ENCODE measurements around the gene ELP4. TPM values are rescaled to one million over a fixed set of nuclear protein-coding genes. Genes with fewer than 3 reads are reported as not detected.

Gene ELP4
- total RNA-seq, 1 experiment from 2014 or later: 13.0 TPM

GRCh38 chr11:31795706-31796498 is 286.3 kb downstream of the ELP4 start:
- no peaks in the 10 kb centered on the region for H3K9me3 ChIP-seq
- peaks cover 14% of the 10 kb centered on the region for H3K36me3 ChIP-seq
- no peak overlapping the region for H3K4me3 ChIP-seq
- no peak for DNase-seq
- no peaks in the 10 kb centered on the region for H3K27me3 ChIP-seq

GRCh38 chr11:31796499-31797189 is 287.1 kb downstream of the ELP4 start:
- no peaks in the 10 kb centered on the region for H3K27me3 ChIP-seq
- DNase-seq: no peak
- H3K36me3 ChIP-seq: peaks cover 20% of the 10 kb centered on the region
- no peaks in the 10 kb centered on the region for H3K9me3 ChIP-seq
- no peak overlapping the region for H3K4me3 ChIP-seq

GRCh38 chr11:31797190-31798056 is 287.9 kb downstream of the ELP4 start:
- Histone ChIP-seq H3K9me3 (no peaks in the 10 kb centered on the region), H3K4me3 (no peak overlapping the region), H3K27me3 (no peaks in the 10 kb centered on the region), H3K36me3 (peaks cover 19% of the 10 kb centered on the region)
- DNase-seq: no peak

DNA sequence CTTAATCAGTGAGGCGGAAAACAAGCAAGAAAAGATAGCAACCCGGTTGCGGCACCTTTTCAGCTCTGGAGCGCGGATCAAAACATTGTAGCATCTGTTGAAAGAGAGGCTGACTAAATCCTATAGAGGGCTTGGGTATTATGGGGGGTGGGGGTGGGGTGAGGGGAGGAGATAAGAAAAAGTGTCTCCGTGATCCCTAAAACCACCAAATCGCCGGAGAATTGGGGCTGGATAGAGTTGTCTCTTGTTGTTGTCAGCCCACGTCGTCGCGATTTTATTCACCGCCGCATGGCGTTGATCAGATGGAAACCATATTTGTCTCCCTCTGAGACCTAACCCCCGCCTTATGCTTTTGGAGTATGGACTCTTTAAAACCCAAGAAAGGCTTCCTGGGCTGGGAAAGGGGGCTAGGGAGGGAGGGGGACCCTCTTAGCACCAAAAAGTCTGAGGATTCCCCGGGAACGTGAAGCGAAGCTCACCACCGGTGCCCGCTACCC is 288.5 kb downstream of the ELP4 start:
- H3K36me3 ChIP-seq: peaks cover 19% of the 10 kb centered on the region
- no peaks in the 10 kb centered on the region for H3K9me3 ChIP-seq
- no peak overlapping the region for H3K4me3 ChIP-seq
- H3K27me3 ChIP-seq: no peaks in the 10 kb centered on the region
- no peak for DNase-seq

DNA sequence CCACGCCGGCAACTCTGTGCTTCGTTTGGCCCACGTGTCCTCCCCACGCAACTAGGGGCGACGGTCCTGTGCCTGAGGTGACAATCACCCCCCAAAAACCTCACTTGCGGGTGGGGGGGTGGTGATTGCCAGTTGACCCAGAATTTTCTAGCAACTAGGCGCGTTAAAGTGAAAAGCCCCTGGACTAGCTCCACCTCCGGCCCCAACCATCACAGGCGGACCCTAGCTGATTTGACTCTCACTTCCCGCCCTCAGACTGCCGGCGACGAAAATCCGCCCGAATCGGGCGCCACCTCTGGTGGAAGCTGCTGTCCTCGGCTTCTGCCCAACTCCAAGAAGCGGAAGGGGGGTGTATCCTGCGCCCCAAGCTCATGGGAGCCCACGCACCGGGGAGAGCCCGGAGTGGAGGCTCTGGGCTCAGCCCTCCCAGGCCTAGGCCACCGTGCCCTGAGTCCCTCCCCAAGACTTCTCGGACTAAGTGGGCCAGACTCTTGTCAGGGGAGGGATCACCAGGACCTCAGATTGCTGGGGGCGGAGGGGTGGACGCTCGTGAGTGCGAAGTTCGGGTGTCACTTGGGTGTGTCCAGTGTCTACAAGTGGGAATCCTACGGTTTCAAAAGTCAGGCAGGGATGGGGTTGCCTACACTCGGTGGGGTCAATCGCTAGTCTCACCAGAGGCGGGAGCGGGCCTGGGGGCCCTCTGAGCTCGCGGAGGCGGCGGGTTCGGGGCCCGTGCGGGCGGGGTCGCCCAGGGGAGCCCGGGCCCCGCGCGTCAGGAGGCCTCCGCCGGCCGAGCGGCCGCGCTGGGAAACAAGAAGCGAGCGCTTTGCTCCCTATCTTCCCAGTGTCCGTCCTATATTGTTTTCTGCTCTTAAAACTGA is 289.2 kb downstream of the ELP4 start:
- H3K27me3 ChIP-seq: no peaks in the 10 kb centered on the region
- H3K4me3 ChIP-seq: no peak overlapping the region
- DNase-seq: no peak
- H3K36me3 ChIP-seq: peaks cover 19% of the 10 kb centered on the region
- H3K9me3 ChIP-seq: no peaks in the 10 kb centered on the region

DNA sequence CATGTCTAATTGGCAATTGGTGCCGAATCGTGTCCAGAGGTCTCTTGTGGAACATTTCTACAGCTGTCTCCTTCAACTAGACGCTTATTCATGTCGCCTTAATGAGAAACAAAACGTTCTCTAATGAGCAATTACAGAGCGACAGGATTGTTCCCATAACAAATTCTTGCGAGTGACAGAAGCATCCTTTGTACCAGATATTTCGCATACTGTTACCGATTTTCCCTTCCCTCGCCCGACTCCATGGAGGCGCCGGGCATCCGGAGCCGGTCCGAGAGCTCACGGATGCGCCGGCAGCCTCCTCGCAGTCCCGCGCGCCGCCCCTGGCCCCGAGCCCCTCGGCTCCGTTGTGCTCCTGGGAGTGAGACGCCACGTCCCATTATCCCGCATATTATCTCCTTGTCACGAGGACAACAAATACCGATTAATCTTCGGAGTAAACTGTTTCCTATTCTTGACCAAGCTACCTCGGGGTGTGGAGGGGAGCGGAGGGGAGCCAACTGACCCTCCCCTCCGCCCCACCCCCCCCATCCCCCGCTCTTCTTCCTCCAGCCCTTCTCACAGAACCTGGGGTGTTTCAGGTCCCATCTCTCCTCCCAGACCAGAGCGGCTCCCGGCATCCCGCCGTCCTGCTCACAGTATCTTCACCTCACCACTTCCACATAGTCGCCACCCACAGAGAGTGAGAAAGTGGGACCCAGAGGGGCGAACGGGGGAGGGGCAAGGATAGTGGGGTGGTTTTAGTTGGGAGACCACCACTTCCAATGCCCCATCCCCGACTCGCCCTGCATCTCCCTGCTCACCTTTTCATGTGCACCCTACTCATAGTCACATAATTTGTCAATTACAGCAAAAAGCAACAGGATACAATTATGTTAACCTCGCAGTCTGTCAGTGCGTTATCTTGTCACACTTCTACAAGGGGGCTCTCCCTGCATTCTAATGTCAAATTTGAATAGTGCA is 290.1 kb downstream of the ELP4 start:
- Histone ChIP-seq H3K27me3 (no peaks in the 10 kb centered on the region), H3K36me3 (peaks cover 17% of the 10 kb centered on the region), H3K9me3 (no peaks in the 10 kb centered on the region), H3K4me3 (no peak overlapping the region)
- no peak for DNase-seq

DNA sequence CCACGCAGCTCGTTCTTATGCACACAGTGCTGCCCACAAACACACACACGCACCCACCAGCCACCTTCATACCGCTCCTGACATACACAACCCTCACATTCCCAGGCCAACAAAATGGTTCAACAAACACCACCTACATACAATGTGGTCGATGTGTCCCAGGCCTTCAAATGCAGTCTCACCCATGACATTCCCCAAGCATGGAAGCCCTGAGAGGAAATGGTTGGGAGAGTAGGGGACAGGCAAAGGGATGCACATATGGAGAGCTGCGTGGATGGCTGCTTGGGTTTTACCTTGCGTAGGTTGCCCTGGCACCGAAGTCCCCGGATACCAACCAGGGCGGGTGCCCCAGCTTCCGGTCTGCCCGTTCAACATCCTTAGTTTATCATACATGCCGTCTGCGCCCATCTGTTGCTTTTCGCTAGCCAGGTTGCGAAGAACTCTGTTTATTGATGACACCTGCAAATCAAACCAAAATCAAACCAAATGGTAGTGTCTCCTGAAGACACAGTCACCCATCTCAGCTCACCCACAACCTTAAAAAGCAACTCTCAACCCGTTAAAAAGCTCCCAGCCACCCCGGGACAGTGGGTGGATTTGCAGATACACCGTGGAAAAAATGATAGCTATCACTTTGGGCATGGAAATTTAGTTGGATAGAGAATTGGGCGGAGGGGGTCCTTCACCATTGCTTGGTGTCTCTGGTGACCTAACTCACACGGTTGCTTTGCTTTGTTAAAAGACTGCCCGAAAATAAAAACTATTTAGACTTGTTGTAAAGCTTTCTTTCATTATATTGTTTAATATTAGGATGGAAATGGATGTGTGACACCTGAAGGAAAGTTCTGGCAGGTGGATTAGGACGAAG is 291.1 kb downstream of the ELP4 start:
- H3K36me3 ChIP-seq: peaks cover 15% of the 10 kb centered on the region
- H3K9me3 ChIP-seq: no peaks in the 10 kb centered on the region
- no peak for DNase-seq
- no peaks in the 10 kb centered on the region for H3K27me3 ChIP-seq
- no peak overlapping the region for H3K4me3 ChIP-seq

DNA sequence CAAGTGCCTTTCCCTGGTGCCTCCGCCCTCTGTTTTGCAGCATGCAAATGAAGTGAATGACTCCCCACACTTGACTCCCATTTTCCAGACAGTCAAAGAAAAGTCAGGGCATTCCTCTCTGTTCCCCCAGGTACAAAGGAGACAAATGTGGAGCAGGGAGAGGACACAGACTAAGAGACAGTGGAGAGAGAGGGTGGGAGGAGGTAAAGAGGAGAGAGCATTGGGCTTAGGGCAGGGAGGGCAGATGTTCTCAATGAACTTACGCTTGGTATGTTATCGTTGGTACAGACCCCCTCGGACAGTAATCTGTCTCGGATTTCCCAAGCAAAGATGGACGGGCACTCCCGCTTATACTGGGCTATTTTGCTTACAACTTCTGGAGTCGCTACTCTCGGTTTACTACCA is 291.7 kb downstream of the ELP4 start:
- no peak for DNase-seq
- H3K9me3 ChIP-seq: no peaks in the 10 kb centered on the region
- no peaks in the 10 kb centered on the region for H3K27me3 ChIP-seq
- peaks cover 15% of the 10 kb centered on the region for H3K36me3 ChIP-seq
- H3K4me3 ChIP-seq: no peak overlapping the region

DNA sequence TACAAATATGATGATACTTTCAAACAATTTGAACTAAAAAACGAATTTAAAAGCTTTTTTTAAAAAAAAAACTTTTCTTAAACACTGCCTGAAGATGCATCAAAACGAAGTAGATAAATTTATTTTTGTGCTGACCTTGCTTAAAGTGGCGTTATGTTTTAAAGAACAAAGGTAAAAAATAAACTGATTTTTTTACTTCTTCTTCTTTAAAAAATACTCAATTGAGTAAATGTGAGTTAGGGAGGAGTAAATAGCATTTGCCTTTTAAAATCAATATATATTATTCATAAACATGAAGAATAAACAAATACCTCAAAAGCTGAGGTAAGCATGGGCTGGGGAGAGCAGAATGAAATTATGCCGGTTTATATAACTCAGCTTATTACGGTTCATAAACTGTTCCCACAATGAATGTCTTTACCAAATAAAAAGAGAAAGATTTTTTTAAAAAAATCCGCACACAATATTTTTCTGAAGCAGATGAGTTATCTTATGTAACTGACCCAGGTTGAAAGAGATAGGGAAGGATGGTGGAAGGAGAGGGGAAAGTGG is 292.5 kb downstream of the ELP4 start:
- Histone ChIP-seq H3K4me3 (no peak overlapping the region), H3K36me3 (peaks cover 15% of the 10 kb centered on the region), H3K9me3 (no peaks in the 10 kb centered on the region), H3K27me3 (no peaks in the 10 kb centered on the region)
- no peak for DNase-seq

- no peaks in the 10 kb centered on the region for H3K27me3 ChIP-seq
- no peak overlapping the region for H3K4me3 ChIP-seq
- H3K9me3 ChIP-seq: no peaks in the 10 kb centered on the region
- no peak for DNase-seq
- peaks cover 15% of the 10 kb centered on the region for H3K36me3 ChIP-seq
Observed at GRCh38 chr11:31802609-31802989, 293.0 kb downstream of the ELP4 start.

GRCh38 chr11:31802990-31803812 is 293.6 kb downstream of the ELP4 start:
- no peak for DNase-seq
- Histone ChIP-seq H3K27me3 (no peaks in the 10 kb centered on the region), H3K9me3 (no peaks in the 10 kb centered on the region), H3K36me3 (peaks cover 15% of the 10 kb centered on the region), H3K4me3 (no peak overlapping the region)

GRCh38 chr11:31803813-31804311 is 294.3 kb downstream of the ELP4 start:
- peaks cover 15% of the 10 kb centered on the region for H3K36me3 ChIP-seq
- no peaks in the 10 kb centered on the region for H3K9me3 ChIP-seq
- no peaks in the 10 kb centered on the region for H3K27me3 ChIP-seq
- no peak for DNase-seq
- H3K4me3 ChIP-seq: no peak overlapping the region

GRCh38 chr11:31804312-31805036 is 294.9 kb downstream of the ELP4 start:
- H3K27me3 ChIP-seq: no peaks in the 10 kb centered on the region
- H3K36me3 ChIP-seq: peaks cover 15% of the 10 kb centered on the region
- H3K4me3 ChIP-seq: no peak overlapping the region
- H3K9me3 ChIP-seq: no peaks in the 10 kb centered on the region
- DNase-seq: peak; percentile 39
